A549 (cell line): ENCODE results near the gene TAS1R3.

Experiments
- CHD2 ChIP-seq: fragments of 150-350 bp; IDR thresholded peaks from 2 replicates; pipeline ENCODE4 v1.6.1; 2014; ENCODE audit warnings: low read length; ENCODE audit not compliant: partially characterized antibody
- CTCF ChIP-seq: fragments of >200 bp; sonication (Bioruptor Twin); formaldehyde crosslinking; IDR thresholded peaks from 3 replicates; pipeline ENCODE4 v1.5.1; 2016
- EP300 ChIP-seq, 2 experiments: fragments of >200 bp; sonication (Bioruptor Twin); formaldehyde crosslinking; IDR thresholded peaks; 2 replicates in 1 of 2; 3 replicates in 1 of 2; pipeline ENCODE4 v1.6.1; 2016 to 2017
- FOSL2 ChIP-seq, 2 experiments: fragments of 450-650 bp in 1 of 2; fragments of >200 bp in 1 of 2; sonication (Bioruptor Twin) in 1 of 2; formaldehyde crosslinking; IDR thresholded peaks; 2 replicates each; pipeline versions ENCODE4 v1.5.0 to v1.6.1; 2016 to 2020; ENCODE audit warnings: mild to moderate bottlenecking in 1 of 2, moderate library complexity in 1 of 2
- JUN ChIP-seq, 2 experiments: fragments of >200 bp; sonication (Bioruptor Twin); formaldehyde crosslinking; IDR thresholded peaks; 2 replicates in 1 of 2; 3 replicates in 1 of 2; pipeline ENCODE4 v1.6.1; 2016 to 2017
- KDM1A ChIP-seq: fragments of 200-600 bp; sonication (generic); IDR thresholded peaks from 2 replicates; pipeline ENCODE4 v1.6.1; 2016; ENCODE audit warnings: low read depth, mild to moderate bottlenecking
- MAX ChIP-seq: IDR thresholded peaks from 2 replicates; pipeline ENCODE4 v1.6.1; 2012
- NR3C1 ChIP-seq: fragments of >200 bp; sonication (Bioruptor Twin); formaldehyde crosslinking; IDR thresholded peaks from 3 replicates; pipeline ENCODE4 v1.6.1; 2017
- POLR2A ChIP-seq: IDR thresholded peaks from 2 replicates; pipeline ENCODE4 v1.6.1; 2012; ENCODE audit warnings: mild to moderate bottlenecking, low read length
- RFX5 ChIP-seq: fragments of 450-650 bp; IDR thresholded peaks from 2 replicates; pipeline ENCODE4 v1.7.1; 2014; ENCODE audit warnings: antibody characterized with exemption, mild to moderate bottlenecking, moderate library complexity
- SMC3 ChIP-seq: fragments of >200 bp; sonication (Bioruptor Twin); formaldehyde crosslinking; IDR thresholded peaks from 3 replicates; pipeline ENCODE4 v1.6.1; 2018; ENCODE audit warnings: inconsistent platforms
- SREBF2 ChIP-seq: fragments of 450-650 bp; IDR thresholded peaks from 2 replicates; pipeline ENCODE4 v1.6.1; 2014; ENCODE audit warnings: mild to moderate bottlenecking, moderate library complexity
- USF2 ChIP-seq: fragments of 450-650 bp; IDR thresholded peaks from 2 replicates; pipeline ENCODE4 v1.6.1; 2014; ENCODE audit warnings: antibody characterized with exemption
- ZSCAN20 ChIP-seq: fragments of 250-450 bp; sonication (Bioruptor Pico); IDR thresholded peaks from 2 replicates; pipeline ENCODE4 v1.8.0; 2022; ENCODE audit warnings: mild to moderate bottlenecking, moderate library complexity

GRCh38 chr1:1332031-1332755 is 1.1 kb downstream of the TAS1R3 start:
- TF ChIP-seq CTCF: no peak
- TF ChIP-seq RFX5: no peak
- no peak for TF ChIP-seq CHD2
- TF ChIP-seq EP300 (IDR thresholded peaks at IDR 0.05): no peak
- no peak for TF ChIP-seq MAX
- no peak for TF ChIP-seq USF2
- no peak for TF ChIP-seq POLR2A
- TF ChIP-seq JUN (IDR thresholded peaks at IDR 0.05): no peak
- no peak for TF ChIP-seq NR3C1
- no peak for TF ChIP-seq FOSL2 (IDR thresholded peaks at IDR 0.05)
- no peak for TF ChIP-seq FOSL2 (CRISPR knock-in tag; IDR thresholded peaks at IDR 0.05)
- TF ChIP-seq ZSCAN20 (CRISPR knock-in tag): no peak
- no peak for TF ChIP-seq SREBF2
- no peak for TF ChIP-seq KDM1A
- no peak for TF ChIP-seq SMC3
